Measurements from ENCODE around the gene OXGR1.
"Not testable (repeated sequence)": the region's sequence is repeated elsewhere in the genome, so short reads cannot be mapped to it uniquely, and the experiment has no call there.

Gene OXGR1

GRCh38 chr13:96994017-96994857 is at the start of gene OXGR1:
Gene OXGR1, minus strand, starts transcription at chr13:96994476. Its CDS starts 6,717 bp downstream, at chr13:96987759.
- DNase-seq = peak; percentile 40

GRCh38 chr13:97043302-97043701 is 49.0 kb upstream of the OXGR1 start:
- peak; percentile 87 for DNase-seq

GRCh38 chr13:97030705-97031452 is 36.6 kb upstream of the OXGR1 start:
- peak; percentile 80 for DNase-seq

GRCh38 chr13:97028441-97029299 is 34.4 kb upstream of the OXGR1 start:
- peak; percentile 53 for DNase-seq

- DNase-seq = no peak
Observed at GRCh38 chr13:97027162-97027554, 32.9 kb upstream of the OXGR1 start.

- no peak for DNase-seq
Observed at GRCh38 chr13:97026531-97027161, 32.4 kb upstream of the OXGR1 start.

GRCh38 chr13:97023812-97024211 is 29.5 kb upstream of the OXGR1 start:
- not testable (repeated sequence) for DNase-seq

GRCh38 chr13:97023117-97023516 is 28.8 kb upstream of the OXGR1 start:
- no peak for DNase-seq

- no peak for DNase-seq
Observed at GRCh38 chr13:97021241-97021640, 27.0 kb upstream of the OXGR1 start.

- DNase-seq = no peak
Observed at GRCh38 chr13:97020689-97021240, 26.5 kb upstream of the OXGR1 start.

GRCh38 chr13:97020194-97020593 is 25.9 kb upstream of the OXGR1 start:
- DNase-seq = no peak

GRCh38 chr13:97019236-97019635 is 25.0 kb upstream of the OXGR1 start:
- no peak for DNase-seq

GRCh38 chr13:97018029-97018819 is 23.9 kb upstream of the OXGR1 start:
- peak; percentile 50 for DNase-seq

- DNase-seq = no peak
Observed at GRCh38 chr13:97017322-97017721, 23.0 kb upstream of the OXGR1 start.

GRCh38 chr13:97015661-97016350 is 21.5 kb upstream of the OXGR1 start:
- DNase-seq = no peak

GRCh38 chr13:97012251-97013048 is 18.2 kb upstream of the OXGR1 start:
- no peak for DNase-seq

GRCh38 chr13:97011446-97012131 is 17.3 kb upstream of the OXGR1 start:
- DNase-seq = no peak

GRCh38 chr13:97008643-97009042 is 14.4 kb upstream of the OXGR1 start:
- no peak for DNase-seq

- DNase-seq = peak; percentile 72
Observed at GRCh38 chr13:97005625-97006262, 11.5 kb upstream of the OXGR1 start.

Data from HCEC 1CT (cell line).